HEK293 (cell line): ENCODE results near the gene PSTPIP1.

Source experiments
- CTCF ChIP-seq: fragments of 450-650 bp; formaldehyde crosslinking; IDR thresholded peaks from 2 replicates; pipeline ENCODE4 v1.5.1; 2016; ENCODE audit warnings: missing biosample characterization, missing genetic modification characterization
- KLF1 ChIP-seq: fragments of 450-650 bp; formaldehyde crosslinking; IDR thresholded peaks from 2 replicates; pipeline ENCODE4 v1.5.1; 2016; ENCODE audit warnings: missing biosample characterization, missing genetic modification characterization
- ZBTB10 ChIP-seq: fragments of 450-650 bp; formaldehyde crosslinking; IDR thresholded peaks from 2 replicates; pipeline ENCODE4 v1.5.1; 2016; ENCODE audit warnings: missing biosample characterization, missing genetic modification characterization
- ZBTB20 ChIP-seq: fragments of 450-650 bp; formaldehyde crosslinking; IDR thresholded peaks from 2 replicates; pipeline ENCODE4 v1.5.1; 2016; ENCODE audit warnings: missing biosample characterization, missing genetic modification characterization
- ZBTB26 ChIP-seq: fragments of 450-650 bp; formaldehyde crosslinking; optimal IDR thresholded peaks from 2 replicates; pipeline ENCODE3; 2016; ENCODE audit warnings: missing biosample characterization, mild to moderate bottlenecking, missing genetic modification characterization
- ZNF37A ChIP-seq: fragments of 450-650 bp; IDR thresholded peaks from 2 replicates; pipeline ENCODE4 v1.5.1; 2018; ENCODE audit warnings: missing biosample characterization, missing genetic modification characterization

GRCh38 chr15:76999996-77000395, 5.1 kb downstream of the PSTPIP1 start:
- TF ChIP-seq CTCF (tag by site-specific recombination) (no peak), ZNF37A (no peak), ZBTB20 (tag by site-specific recombination) (no peak), ZBTB26 (tag by site-specific recombination) (no peak), ZBTB10 (tag by site-specific recombination) (no peak), KLF1 (tag by site-specific recombination) (no peak)
